ENCODE data around the gene ATP6V0A4. TPM values are rescaled to one million over a fixed set of nuclear protein-coding genes. Genes with fewer than 3 reads are reported as not detected.

The ATP6V0A4 gene
- total and polyA plus RNA-seq, 2 of the 13 experiments (the other 11 are each of a cell fraction or from before 2014, with no cell fraction given), result 0.24 to 0.25 TPM

GRCh38 chr7:138669364-138669763, 128.6 kb downstream of the ATP6V0A4 start:
- POLR2A ChIA-PET, result no interaction called here
- Histone ChIP-seq H2AFZ (ENCODE audit: low read length) (no peak overlapping the region), H3K79me2 (ENCODE audit: insufficient read depth, low read length) (no peaks in the 10 kb centered on the region), H3K9ac (ENCODE audit: insufficient read depth, low read depth, low read length) (no peak overlapping the region), H3K4me2 (ENCODE audit: low read depth, low read length) (peak overlapping the region; percentile 20), H3K27me3 (ENCODE audit: control insufficient read depth in 1 of 2, insufficient read depth in 2 of 2, low read length in 2 of 2) (no peaks in the 10 kb centered on the region), H3K4me1 (ENCODE audit: insufficient read depth, low read length) (peaks cover 45% of the 10 kb centered on the region), H3K4me3 (replicated peaks in 1 of 3; ENCODE audit: insufficient read depth in 1 of 3, low read depth in 2 of 3, low read length in 3 of 3) (no peak overlapping the region), H3K36me3 (replicated peaks in 1 of 2; ENCODE audit: control insufficient read depth in 1 of 2, insufficient read depth in 2 of 2, low read length in 2 of 2) (no peaks in the 10 kb centered on the region), H4K20me1 (ENCODE audit: insufficient read depth, low read length) (no peaks in the 10 kb centered on the region), H3K27ac (ENCODE audit: extremely low read length, insufficient read depth, low read length) (no peak overlapping the region), H3K9me3 (ENCODE audit: low read length) (no peaks in the 10 kb centered on the region)
- DNase-seq (ENCODE audit: low spot score) (no peak), ATAC-seq (0 out of 3 replicates have a peak, but pooled peaks have one; percentile 16), FAIRE-seq (no peak)
- BruUV-seq (replicated peaks), result no TSS peak
- no peak for TF ChIP-seq RBFOX2 (IDR thresholded peaks at IDR 0.05; ENCODE audit: low read depth, low read length)
- peak; percentile 14; the same call in 1 of the 2 replicates for TF ChIP-seq SP5 (CRISPR knock-in tag; IDR thresholded peaks at IDR 0.05; ENCODE audit: borderline replicate concordance, low read depth)
- no peak for TF ChIP-seq KMT2A (CRISPR knock-in tag; IDR thresholded peaks at IDR 0.05)
- TF ChIP-seq PAF1 (CRISPR knock-in tag; IDR thresholded peaks at IDR 0.05), result no peak
- no peak for TF ChIP-seq ZNF570 (CRISPR knock-in tag; IDR thresholded peaks at IDR 0.05; ENCODE audit: borderline replicate concordance)
- TF ChIP-seq ZNF512 (CRISPR knock-in tag; IDR thresholded peaks at IDR 0.05), result no peak
- TF ChIP-seq ZNF564 (CRISPR knock-in tag; IDR thresholded peaks at IDR 0.05), result no peak
- TF ChIP-seq SOX13 (IDR thresholded peaks at IDR 0.05), result no peak
- TF ChIP-seq SOX13 (CRISPR knock-in tag; conservative IDR thresholded peaks at IDR 0.05 in 1 of 2, IDR thresholded peaks at IDR 0.05 in 1 of 2), result 0 out of 4 replicates have a peak, but pooled peaks of 1 of the 2 experiments have one; percentile 8
- peak; percentile 56 for TF ChIP-seq ZEB1 (IDR thresholded peaks at IDR 0.05; ENCODE audit: insufficient replicate concordance, low read depth)
- no peak for TF ChIP-seq SPEN (CRISPR knock-in tag; IDR thresholded peaks at IDR 0.05; ENCODE audit: low read depth)
- no peak for TF ChIP-seq DNMT3B (CRISPR knock-in tag; conservative IDR thresholded peaks at IDR 0.05)
- in situ Hi-C loops (cut with HindIII; ENCODE audit: extremely low pct_ligation_motif_present, low pct_unique_long_range_greater_than_20kb), result no loop called here
- WGBS (ENCODE audit: low lambda C conversion rate), result 3% methylated on average over 4 of the region's 4 CpGs
- intact Hi-C loops (cut with micrococcal nuclease; ENCODE audit: unreplicated experiment), result no loop called here
- CTCF ChIA-PET (ENCODE audit: low intra/inter-chr PET ratio, low total read pairs), result no interaction called here

Data from HepG2 (cell line).